ENCODE measurements around the gene ODAD3.

Gene ODAD3

DNA sequence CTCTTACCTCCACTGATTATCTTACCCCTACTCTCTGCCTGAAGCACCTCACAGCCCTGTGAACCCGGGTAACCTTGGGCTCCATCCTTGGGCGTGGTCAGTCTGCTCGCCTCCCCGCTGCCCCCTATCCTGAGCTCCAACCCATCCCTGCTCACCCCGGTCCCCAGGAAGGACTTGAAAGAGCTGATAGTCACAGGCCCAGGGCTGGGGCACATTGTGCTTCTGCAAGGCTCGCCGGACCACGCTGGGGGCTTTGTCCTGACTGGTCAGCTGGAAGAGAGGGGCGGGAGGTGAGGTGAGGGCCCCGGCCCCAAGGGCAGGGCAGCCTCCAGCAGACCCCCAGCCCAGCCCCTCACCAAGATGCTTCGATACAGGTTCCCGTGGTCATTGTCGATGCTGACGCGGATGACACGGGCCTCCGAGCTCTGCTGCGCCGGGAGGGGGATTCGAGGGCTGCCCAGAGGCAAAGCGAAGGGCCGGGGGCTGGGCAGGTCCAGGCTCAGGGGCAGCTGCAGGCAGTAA, 37.8 kb downstream of the ODAD3 start:
- Histone ChIP-seq H3K36me3 (no peaks in the 10 kb centered on the region), H3K9me3 (ENCODE audit: severe bottlenecking) (no peaks in the 10 kb centered on the region), H3K27ac (no peak overlapping the region), H3K4me3 (ENCODE audit: low read depth, low read length) (no peak overlapping the region), H3K27me3 (ENCODE audit: insufficient read depth, low read depth, severe bottlenecking) (no peaks in the 10 kb centered on the region)
- no peak for DNase-seq
- TF ChIP-seq, protein P1, sequence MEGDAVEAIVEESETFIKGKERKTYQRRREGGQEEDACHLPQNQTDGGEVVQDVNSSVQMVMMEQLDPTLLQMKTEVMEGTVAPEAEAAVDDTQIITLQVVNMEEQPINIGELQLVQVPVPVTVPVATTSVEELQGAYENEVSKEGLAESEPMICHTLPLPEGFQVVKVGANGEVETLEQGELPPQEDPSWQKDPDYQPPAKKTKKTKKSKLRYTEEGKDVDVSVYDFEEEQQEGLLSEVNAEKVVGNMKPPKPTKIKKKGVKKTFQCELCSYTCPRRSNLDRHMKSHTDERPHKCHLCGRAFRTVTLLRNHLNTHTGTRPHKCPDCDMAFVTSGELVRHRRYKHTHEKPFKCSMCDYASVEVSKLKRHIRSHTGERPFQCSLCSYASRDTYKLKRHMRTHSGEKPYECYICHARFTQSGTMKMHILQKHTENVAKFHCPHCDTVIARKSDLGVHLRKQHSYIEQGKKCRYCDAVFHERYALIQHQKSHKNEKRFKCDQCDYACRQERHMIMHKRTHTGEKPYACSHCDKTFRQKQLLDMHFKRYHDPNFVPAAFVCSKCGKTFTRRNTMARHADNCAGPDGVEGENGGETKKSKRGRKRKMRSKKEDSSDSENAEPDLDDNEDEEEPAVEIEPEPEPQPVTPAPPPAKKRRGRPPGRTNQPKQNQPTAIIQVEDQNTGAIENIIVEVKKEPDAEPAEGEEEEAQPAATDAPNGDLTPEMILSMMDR (IDR thresholded peaks at IDR 0.05; ENCODE audit: low read depth, low read length): no peak

DNA sequence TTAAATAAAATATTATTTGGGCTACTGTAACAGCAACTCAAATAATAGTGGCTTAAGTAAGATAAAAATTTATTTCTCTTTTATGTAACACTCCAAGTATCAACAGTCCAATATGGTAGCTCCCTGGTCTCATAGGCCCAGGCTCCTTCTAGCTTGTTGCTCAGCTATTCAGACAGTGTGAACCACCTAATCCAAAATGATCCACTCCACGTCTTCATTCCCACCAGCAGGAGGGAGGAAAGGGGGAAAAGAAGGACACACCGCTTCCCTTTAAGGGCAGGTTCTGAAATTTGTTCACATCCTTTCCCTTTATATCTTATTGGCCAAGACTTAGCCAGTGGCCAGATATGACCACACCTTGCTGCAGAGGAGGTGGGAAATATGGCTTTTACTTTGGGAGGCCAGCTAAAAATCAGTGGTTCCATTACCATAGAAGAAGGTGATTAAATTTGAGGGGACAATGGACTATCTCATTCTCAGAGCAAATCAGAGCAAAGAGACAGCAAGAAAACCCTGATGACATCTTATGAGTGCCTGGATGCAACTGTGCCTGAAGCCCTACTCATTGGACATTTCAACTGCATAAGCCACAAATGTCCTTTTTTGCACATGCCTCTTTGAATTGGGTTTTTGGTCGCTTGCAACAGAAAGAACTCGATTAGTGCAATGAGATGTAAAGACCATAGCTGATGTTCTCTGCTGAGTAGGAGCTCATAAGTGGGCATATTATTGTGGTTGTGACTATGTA, 43.8 kb downstream of the ODAD3 start:
- Histone ChIP-seq H3K4me3 (ENCODE audit: low read depth, low read length) (no peak overlapping the region), H3K27ac (no peak overlapping the region), H3K36me3 (no peaks in the 10 kb centered on the region), H3K9me3 (ENCODE audit: severe bottlenecking) (peaks cover 8% of the 10 kb centered on the region), H3K27me3 (ENCODE audit: insufficient read depth, low read depth, severe bottlenecking) (no peaks in the 10 kb centered on the region)
- TF ChIP-seq, protein P1 (IDR thresholded peaks at IDR 0.05; ENCODE audit: low read depth, low read length): no peak
- DNase-seq: no peak

DNA sequence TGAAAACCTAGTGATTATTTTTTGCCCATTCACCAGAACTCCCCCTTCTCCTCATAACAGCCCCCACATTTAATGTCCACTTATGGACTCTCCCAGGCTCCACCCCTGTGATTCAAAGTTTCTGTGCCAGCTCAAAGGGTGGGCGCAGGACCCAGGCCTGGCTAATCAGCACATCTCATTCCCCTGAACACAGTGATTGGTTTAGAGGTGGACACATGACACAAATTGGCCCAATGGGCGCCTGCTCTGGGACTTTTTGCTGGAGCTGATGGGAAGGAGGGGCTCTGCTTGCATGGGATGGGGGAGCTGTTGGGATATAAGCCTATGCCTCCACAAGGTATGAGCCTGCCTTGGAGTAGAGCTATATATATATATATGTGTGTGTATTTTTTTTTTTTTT, 44.6 kb downstream of the ODAD3 start:
- Histone ChIP-seq H3K27ac (no peak overlapping the region), H3K4me3 (ENCODE audit: low read depth, low read length) (no peak overlapping the region), H3K36me3 (no peaks in the 10 kb centered on the region), H3K27me3 (ENCODE audit: insufficient read depth, low read depth, severe bottlenecking) (no peaks in the 10 kb centered on the region), H3K9me3 (ENCODE audit: severe bottlenecking) (peaks cover 8% of the 10 kb centered on the region)
- TF ChIP-seq, protein P1 (IDR thresholded peaks at IDR 0.05; ENCODE audit: low read depth, low read length): no peak
- DNase-seq: no peak

DNA sequence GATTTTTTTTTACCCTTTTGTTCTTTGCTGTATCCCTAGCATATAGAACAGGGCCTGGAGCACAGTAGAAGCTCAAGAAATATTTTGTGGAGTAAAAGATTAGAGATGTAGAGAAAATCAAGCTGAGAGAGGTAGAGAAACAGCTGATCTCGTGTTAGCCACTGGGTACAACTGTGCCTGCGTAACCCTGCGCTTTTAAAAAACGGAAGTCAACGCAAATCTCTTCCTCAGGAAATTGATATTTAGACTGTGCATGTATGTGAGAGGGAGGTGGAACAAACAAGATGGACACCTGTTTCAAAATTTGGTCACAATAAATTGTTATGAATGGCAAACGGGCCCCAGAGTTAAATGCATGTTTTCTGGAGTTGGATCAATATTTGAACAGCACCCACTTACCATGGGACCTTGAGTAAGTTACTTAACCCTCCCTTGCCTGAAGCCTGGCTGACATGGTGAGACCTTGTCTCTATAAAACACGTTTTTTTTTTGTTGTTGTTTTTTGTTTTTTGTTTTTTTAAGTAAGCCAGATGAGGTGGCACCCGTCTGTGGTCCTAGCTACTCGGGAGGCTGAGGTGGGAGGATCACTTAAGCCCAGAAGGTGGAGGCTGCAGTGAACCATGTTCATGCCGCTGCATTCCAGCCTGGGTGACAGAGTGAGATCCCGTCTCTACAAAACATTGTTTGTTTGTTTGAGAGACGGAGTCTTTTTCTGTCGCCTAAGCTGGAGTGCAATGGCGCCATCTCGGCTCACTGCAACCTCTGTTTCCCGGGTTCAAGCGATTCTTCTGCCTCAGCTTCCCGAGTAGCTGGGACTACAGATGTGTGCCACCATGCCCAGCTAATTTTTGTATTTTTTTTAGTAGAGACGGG, 47.5 kb downstream of the ODAD3 start:
- Histone ChIP-seq H3K27ac (no peak overlapping the region), H3K27me3 (ENCODE audit: insufficient read depth, low read depth, severe bottlenecking) (peaks cover 16% of the 10 kb centered on the region), H3K36me3 (no peaks in the 10 kb centered on the region), H3K9me3 (ENCODE audit: severe bottlenecking) (peaks cover 8% of the 10 kb centered on the region), H3K4me3 (ENCODE audit: low read depth, low read length) (no peak overlapping the region)
- no peak for DNase-seq
- TF ChIP-seq, protein P1 (IDR thresholded peaks at IDR 0.05; ENCODE audit: low read depth, low read length): no peak

DNA sequence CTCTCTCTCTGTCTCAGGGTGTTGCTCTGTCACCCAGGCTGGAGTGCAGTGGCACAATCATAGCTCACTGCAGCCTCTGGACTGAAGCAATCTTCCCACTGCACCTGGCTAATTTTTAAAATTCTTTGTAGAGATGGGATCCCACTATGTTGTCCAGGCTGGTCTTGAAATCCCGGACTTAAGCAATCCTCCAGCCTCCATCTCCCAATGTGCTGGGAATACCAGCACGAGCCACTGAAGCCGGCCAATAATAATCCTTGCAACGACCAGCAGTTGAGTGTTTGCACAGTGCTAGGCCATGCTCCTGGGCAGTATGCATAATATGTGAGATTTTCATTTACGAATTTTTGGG, 50.2 kb downstream of the ODAD3 start:
- Histone ChIP-seq H3K27ac (no peak overlapping the region), H3K9me3 (ENCODE audit: severe bottlenecking) (no peaks in the 10 kb centered on the region)

More for the DNA sequence above, 50.2 kb downstream of the ODAD3 start:
- no peak for DNase-seq
- peaks cover 16% of the 10 kb centered on the region for H3K27me3 ChIP-seq (ENCODE audit: insufficient read depth, low read depth, severe bottlenecking)
- TF ChIP-seq, protein P1 (IDR thresholded peaks at IDR 0.05; ENCODE audit: low read depth, low read length): no peak
- no peak overlapping the region for H3K4me3 ChIP-seq (ENCODE audit: low read depth, low read length)
- no peaks in the 10 kb centered on the region for H3K36me3 ChIP-seq
